ENCODE results near the gene ELFN2.
A peak's percentile ranks its signal among the peaks of the same experiment; 100 is the strongest.

ELFN2 gene

GRCh38 chr22:37373451-37373850, 53.8 kb downstream of the ELFN2 start:
- FAIRE-seq: no peak
- TF ChIP-seq POLR2AphosphoS5 (IDR thresholded peaks at IDR 0.05; ENCODE audit: low read depth, low read length): no peak
- TF ChIP-seq TAF1 (IDR thresholded peaks at IDR 0.05; ENCODE audit: borderline replicate concordance, low read depth, low read length): no peak
- TF ChIP-seq POLR2A (IDR thresholded peaks at IDR 0.05; ENCODE audit: low read depth, low read length): no peak

GRCh38 chr22:37371911-37372310, 55.4 kb downstream of the ELFN2 start:
- FAIRE-seq (no peak), DNase-seq (ENCODE audit: insufficient read length) (no peak)
- no peak for TF ChIP-seq POLR2AphosphoS5 (IDR thresholded peaks at IDR 0.05; ENCODE audit: low read depth, low read length)
- TF ChIP-seq POLR2A (IDR thresholded peaks at IDR 0.05; ENCODE audit: low read depth, low read length): no peak
- TF ChIP-seq TAF1 (IDR thresholded peaks at IDR 0.05; ENCODE audit: borderline replicate concordance, low read depth, low read length): no peak

More at GRCh38 chr22:37373451-37373850, 53.8 kb downstream of the ELFN2 start:
- no peak for DNase-seq (ENCODE audit: insufficient read length)

GRCh38 chr22:37371491-37371890, 55.8 kb downstream of the ELFN2 start:
- TF ChIP-seq POLR2AphosphoS5 (IDR thresholded peaks at IDR 0.05; ENCODE audit: low read depth, low read length) (no peak), POLR2A (IDR thresholded peaks at IDR 0.05; ENCODE audit: low read depth, low read length) (no peak), TAF1 (IDR thresholded peaks at IDR 0.05; ENCODE audit: borderline replicate concordance, low read depth, low read length) (no peak)
- DNase-seq (ENCODE audit: insufficient read length) (no peak), FAIRE-seq (no peak)

GRCh38 chr22:37370306-37370979, 56.8 kb downstream of the ELFN2 start:
- DNase-seq (ENCODE audit: insufficient read length) (no peak), FAIRE-seq (no peak)
- no peak for TF ChIP-seq POLR2AphosphoS5 (IDR thresholded peaks at IDR 0.05; ENCODE audit: low read depth, low read length)
- TF ChIP-seq POLR2A (IDR thresholded peaks at IDR 0.05; ENCODE audit: low read depth, low read length): no peak
- no peak for TF ChIP-seq TAF1 (IDR thresholded peaks at IDR 0.05; ENCODE audit: borderline replicate concordance, low read depth, low read length)

- no peak for DNase-seq (ENCODE audit: insufficient read length)
- TF ChIP-seq TAF1 (IDR thresholded peaks at IDR 0.05; ENCODE audit: borderline replicate concordance, low read depth, low read length) (no peak), POLR2A (IDR thresholded peaks at IDR 0.05; ENCODE audit: low read depth, low read length) (no peak), POLR2AphosphoS5 (IDR thresholded peaks at IDR 0.05; ENCODE audit: low read depth, low read length) (no peak)
- no peak for FAIRE-seq
Observed at GRCh38 chr22:37369483-37369882, 57.8 kb downstream of the ELFN2 start.

- TF ChIP-seq TAF1 (IDR thresholded peaks at IDR 0.05; ENCODE audit: borderline replicate concordance, low read depth, low read length) (no peak), POLR2AphosphoS5 (IDR thresholded peaks at IDR 0.05; ENCODE audit: low read depth, low read length) (no peak), POLR2A (IDR thresholded peaks at IDR 0.05; ENCODE audit: low read depth, low read length) (no peak)
- no peak for DNase-seq (ENCODE audit: insufficient read length)
- no peak for FAIRE-seq
Observed at GRCh38 chr22:37368058-37368457, 59.2 kb downstream of the ELFN2 start.

GRCh38 chr22:37366601-37367000, 60.7 kb downstream of the ELFN2 start:
- FAIRE-seq: no peak
- no peak for DNase-seq (ENCODE audit: insufficient read length)
- TF ChIP-seq TAF1 (IDR thresholded peaks at IDR 0.05; ENCODE audit: borderline replicate concordance, low read depth, low read length): no peak
- TF ChIP-seq POLR2AphosphoS5 (IDR thresholded peaks at IDR 0.05; ENCODE audit: low read depth, low read length): no peak
- no peak for TF ChIP-seq POLR2A (IDR thresholded peaks at IDR 0.05; ENCODE audit: low read depth, low read length)

DNA sequence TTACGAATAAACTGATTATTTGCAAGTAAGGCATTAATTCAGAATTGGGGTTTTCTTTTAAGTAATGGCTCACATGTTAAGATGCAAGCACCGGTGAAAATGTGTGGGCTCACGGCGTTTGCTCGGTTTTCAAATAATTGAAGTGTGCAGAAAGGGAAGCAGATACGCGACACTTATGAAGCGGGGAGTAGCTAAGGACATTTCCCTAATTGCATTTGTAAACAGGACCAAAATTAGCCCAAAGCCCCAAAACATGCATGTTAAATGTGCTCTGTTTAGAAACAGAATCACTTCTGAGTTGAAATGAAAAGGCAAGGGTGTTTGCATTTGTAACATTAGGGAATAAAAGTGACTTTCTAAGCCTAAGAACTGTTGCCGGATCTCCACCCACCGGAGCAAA, 61.3 kb downstream of the ELFN2 start:
- TF ChIP-seq TAF1 (IDR thresholded peaks at IDR 0.05; ENCODE audit: borderline replicate concordance, low read depth, low read length): no peak
- TF ChIP-seq POLR2AphosphoS5 (IDR thresholded peaks at IDR 0.05; ENCODE audit: low read depth, low read length): no peak
- TF ChIP-seq POLR2A (IDR thresholded peaks at IDR 0.05; ENCODE audit: low read depth, low read length): no peak
- FAIRE-seq (no peak), DNase-seq (ENCODE audit: insufficient read length) (no peak)

GRCh38 chr22:37363261-37363992, 63.9 kb downstream of the ELFN2 start:
- FAIRE-seq (no peak), DNase-seq (ENCODE audit: insufficient read length) (no peak)
- TF ChIP-seq POLR2AphosphoS5 (IDR thresholded peaks at IDR 0.05; ENCODE audit: low read depth, low read length) (no peak), POLR2A (IDR thresholded peaks at IDR 0.05; ENCODE audit: low read depth, low read length) (no peak), TAF1 (IDR thresholded peaks at IDR 0.05; ENCODE audit: borderline replicate concordance, low read depth, low read length) (no peak)

DNA sequence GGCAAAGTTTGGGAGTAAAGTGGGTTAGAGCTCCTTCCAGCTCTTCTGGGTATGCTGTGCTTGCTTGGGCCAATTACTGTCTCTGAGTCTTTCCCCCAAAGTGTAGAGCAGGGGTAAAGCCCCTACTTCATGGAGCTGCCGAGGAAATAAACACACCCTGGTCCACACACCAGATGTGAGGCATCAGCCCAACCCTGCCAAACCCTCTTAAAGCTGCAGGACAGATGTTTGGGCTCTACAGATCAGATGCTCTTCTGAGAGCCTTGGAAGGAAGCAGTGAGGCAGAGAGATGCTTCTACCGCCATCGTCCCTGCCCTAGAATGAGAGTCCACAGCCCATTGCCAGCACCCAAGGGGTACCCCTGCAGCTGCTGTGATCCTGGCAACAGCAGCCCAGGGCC, 64.7 kb downstream of the ELFN2 start:
- no peak for TF ChIP-seq POLR2AphosphoS5 (IDR thresholded peaks at IDR 0.05; ENCODE audit: low read depth, low read length)
- TF ChIP-seq POLR2A (IDR thresholded peaks at IDR 0.05; ENCODE audit: low read depth, low read length): no peak
- TF ChIP-seq TAF1 (IDR thresholded peaks at IDR 0.05; ENCODE audit: borderline replicate concordance, low read depth, low read length): no peak
- FAIRE-seq (peak; percentile 48), DNase-seq (ENCODE audit: insufficient read length) (no peak)

- FAIRE-seq: no peak
- no peak for DNase-seq (ENCODE audit: insufficient read length)
- TF ChIP-seq POLR2A (IDR thresholded peaks at IDR 0.05; ENCODE audit: low read depth, low read length) (no peak), POLR2AphosphoS5 (IDR thresholded peaks at IDR 0.05; ENCODE audit: low read depth, low read length) (no peak), TAF1 (IDR thresholded peaks at IDR 0.05; ENCODE audit: borderline replicate concordance, low read depth, low read length) (no peak)
Observed at GRCh38 chr22:37358917-37359316, 68.4 kb downstream of the ELFN2 start.

GRCh38 chr22:37358386-37358785, 68.9 kb downstream of the ELFN2 start:
- DNase-seq (ENCODE audit: insufficient read length): no peak
- no peak for FAIRE-seq
- TF ChIP-seq TAF1 (IDR thresholded peaks at IDR 0.05; ENCODE audit: borderline replicate concordance, low read depth, low read length) (no peak), POLR2AphosphoS5 (IDR thresholded peaks at IDR 0.05; ENCODE audit: low read depth, low read length) (no peak), POLR2A (IDR thresholded peaks at IDR 0.05; ENCODE audit: low read depth, low read length) (no peak)
